Caco-2 (cell line): ENCODE data around the gene LAGE3. TPM values are rescaled to one million over a fixed set of nuclear protein-coding genes. Genes with fewer than 3 reads are reported as not detected.

ENCODE experiments used
- BruUV-seq: library from RNA; stranded (reverse); fragments of 400-500 nt; replicated peaks from 2 replicates; lab custom pipeline; 2021; lab: Mats Ljungman, UMichigan
- CTCF ChIA-PET: fragments of 300-600 bp; sonication (Branson Sonifier 250); formaldehyde crosslinking; loops from one replicate; lab custom pipeline; 2022; ENCODE audit warnings: antibody characterized with exemption; lab: Charles Lee
- POLR2A ChIA-PET: fragments of 300-600 bp; sonication (Branson Sonifier 250); formaldehyde crosslinking; loops from one replicate; lab custom pipeline; 2022; ENCODE audit warnings: antibody characterized with exemption; lab: Charles Lee
- DNase-seq, 2 experiments: peaks; one replicate each; pipeline versions ENCODE4 v3.0.0 to v3.0.0-alpha.2; 2020 to 2022
- H3K27me3 ChIP-seq: replicated peaks from 2 replicates; pipeline ENCODE4 v1.6.0; 2011; ENCODE audit warnings: low read length; ENCODE audit not compliant: control insufficient read depth, insufficient read depth
- H3K36me3 ChIP-seq: 2 replicates; pipeline ENCODE4 v1.5.1; 2011; ENCODE audit warnings: low read length; ENCODE audit not compliant: control insufficient read depth, insufficient read depth
- H3K4me1 ChIP-seq: fragments of 250-450 bp; sonication (Bioruptor Pico); 2 replicates; pipeline ENCODE4 v1.5.1; 2020; ENCODE audit warnings: mild to moderate bottlenecking
- H3K4me3 ChIP-seq: 2 replicates; pipeline ENCODE4 v1.5.1; 2011; ENCODE audit warnings: low read depth, mild to moderate bottlenecking, control low read depth, low read length
- H3K9me3 ChIP-seq: fragments of 250-450 bp; sonication (Bioruptor Pico); 2 replicates; pipeline ENCODE4 v1.5.1; 2020; ENCODE audit warnings: mild to moderate bottlenecking, moderate library complexity
- H3K27ac Mint-ChIP-seq: one replicate; pipeline ENCODE4 v1.8.0; 2022; ENCODE audit warnings: mixed read lengths; ENCODE audit not compliant: unreplicated experiment
- H3K27me3 Mint-ChIP-seq: one replicate; pipeline ENCODE4 v1.8.0; 2022; ENCODE audit warnings: mixed read lengths; ENCODE audit not compliant: insufficient read depth, unreplicated experiment
- H3K36me3 Mint-ChIP-seq: one replicate; pipeline ENCODE4 v1.8.0; 2022; ENCODE audit warnings: mild to moderate bottlenecking, mixed read lengths; ENCODE audit not compliant: insufficient read depth, unreplicated experiment
- H3K4me1 Mint-ChIP-seq: one replicate; pipeline ENCODE4 v1.8.0; 2022; ENCODE audit warnings: low read depth, mixed read lengths; ENCODE audit not compliant: unreplicated experiment
- H3K4me3 Mint-ChIP-seq: one replicate; pipeline ENCODE4 v1.8.0; 2022; ENCODE audit warnings: mild to moderate bottlenecking, moderate library complexity, mixed read lengths; ENCODE audit not compliant: unreplicated experiment
- H3K9me3 Mint-ChIP-seq: one replicate; pipeline ENCODE4 v1.8.0; 2022; ENCODE audit warnings: mixed read lengths; ENCODE audit not compliant: unreplicated experiment
- CTCF ChIP-seq, 2 experiments: fragments of 200-600 bp in 1 of 2; IDR thresholded peaks; 1 replicate in 1 of 2; 2 replicates in 1 of 2; pipeline versions ENCODE4 v1.5.1 to v1.8.0; 2011 to 2022; ENCODE audit warnings: antibody characterized with exemption in 1 of 2, control low read depth in 1 of 2, inconsistent platforms in 1 of 2, low read depth in 1 of 2, low read length in 1 of 2, mild to moderate bottlenecking in 1 of 2, moderate library complexity in 1 of 2; ENCODE audit not compliant: insufficient read depth in 1 of 2, severe bottlenecking in 1 of 2, unreplicated experiment in 1 of 2
- intact Hi-C: fragments of 100-400 bp; cut with micrococcal nuclease; formaldehyde crosslinking; loops from one replicate; pipeline ENCODE4 v1.10.0; 2022; ENCODE audit not compliant: unreplicated experiment
- total RNA-seq: library from RNA; stranded (reverse); gene quantifications from 2 replicates; pipeline ENCODE4 v1.2.3, GENCODE V29; 2022

The LAGE3 gene
- total RNA-seq, 1 experiment from 2014 or later, result 26.0 TPM

- no peak overlapping the region for H3K27ac Mint-ChIP-seq
- ChIA-PET POLR2A (no interaction called here), CTCF (no interaction called here)
- BruUV-seq, result no TSS peak
- H3K27me3 Mint-ChIP-seq, result no peaks in the 10 kb centered on the region
- intact Hi-C loops, result no loop called here
- H3K9me3 Mint-ChIP-seq, result no peaks in the 10 kb centered on the region
- H3K4me1 Mint-ChIP-seq, result no peaks in the 10 kb centered on the region
- Histone ChIP-seq H3K9me3 (no peaks in the 10 kb centered on the region), H3K4me1 (no peaks in the 10 kb centered on the region), H3K36me3 (no peaks in the 10 kb centered on the region; the same call in 1 of the 2 replicates), H3K27me3 (no peaks in the 10 kb centered on the region), H3K4me3 (no peak overlapping the region)
- DNase-seq, result no peak
- no peak for TF ChIP-seq CTCF (IDR thresholded peaks at IDR 0.05; ENCODE audit: insufficient read depth in 1 of 2, low read depth in 1 of 2, low read length in 1 of 2, severe bottlenecking in 1 of 2, unreplicated experiment in 1 of 2)
- peaks cover 4% of the 10 kb centered on the region for H3K36me3 Mint-ChIP-seq
- no peak overlapping the region for H3K4me3 Mint-ChIP-seq
Observed at GRCh38 chrX:154469114-154469513, 10.0 kb downstream of the LAGE3 start.

- ChIA-PET POLR2A (no interaction called here), CTCF (no interaction called here)
- Histone ChIP-seq H3K4me1 (no peaks in the 10 kb centered on the region), H3K27me3 (no peaks in the 10 kb centered on the region), H3K9me3 (no peaks in the 10 kb centered on the region), H3K4me3 (no peak overlapping the region), H3K36me3 (no peaks in the 10 kb centered on the region; the same call in 1 of the 2 replicates)
- Mint-ChIP-seq H3K36me3 (peaks cover 4% of the 10 kb centered on the region), H3K27ac (no peak overlapping the region), H3K4me1 (no peaks in the 10 kb centered on the region), H3K27me3 (no peaks in the 10 kb centered on the region), H3K9me3 (no peaks in the 10 kb centered on the region), H3K4me3 (no peak overlapping the region)
- no peak for DNase-seq
- TF ChIP-seq CTCF (IDR thresholded peaks at IDR 0.05; ENCODE audit: insufficient read depth in 1 of 2, low read depth in 1 of 2, low read length in 1 of 2, severe bottlenecking in 1 of 2, unreplicated experiment in 1 of 2), result no peak
- BruUV-seq, result no TSS peak
- intact Hi-C loops, result no loop called here
Observed at GRCh38 chrX:154468217-154468616, 10.9 kb downstream of the LAGE3 start.

GRCh38 chrX:154467556-154467955, 11.5 kb downstream of the LAGE3 start:
- no peaks in the 10 kb centered on the region for H3K4me1 ChIP-seq
- H3K4me3 ChIP-seq, result no peak overlapping the region
- DNase-seq, result no peak
- POLR2A ChIA-PET, result no interaction called here
- CTCF ChIA-PET, result no interaction called here
- no peaks in the 10 kb centered on the region; the same call in 1 of the 2 replicates for H3K36me3 ChIP-seq
- H3K9me3 Mint-ChIP-seq, result no peaks in the 10 kb centered on the region
- no peak overlapping the region for H3K27ac Mint-ChIP-seq
- no peaks in the 10 kb centered on the region for H3K27me3 ChIP-seq
- peaks cover 4% of the 10 kb centered on the region for H3K36me3 Mint-ChIP-seq
- H3K9me3 ChIP-seq, result no peaks in the 10 kb centered on the region
- intact Hi-C loops, result no loop called here
- no peak for TF ChIP-seq CTCF (IDR thresholded peaks at IDR 0.05; ENCODE audit: insufficient read depth in 1 of 2, low read depth in 1 of 2, low read length in 1 of 2, severe bottlenecking in 1 of 2, unreplicated experiment in 1 of 2)
- H3K27me3 Mint-ChIP-seq, result no peaks in the 10 kb centered on the region
- BruUV-seq, result no TSS peak
- H3K4me3 Mint-ChIP-seq, result no peak overlapping the region
- no peaks in the 10 kb centered on the region for H3K4me1 Mint-ChIP-seq
